Brain microvascular endothelial cell (primary cell): ENCODE measurements around the gene CD300A.
"Not testable (repeated sequence)": the region's sequence is repeated elsewhere in the genome, so short reads cannot be mapped to it uniquely, and the experiment has no call there.

Source experiments
- DNase-seq: peaks from one replicate; pipeline ENCODE4 v3.0.0-alpha.2; 2020
- H3K27ac ChIP-seq: fragments of 250-450 bp; sonication (Bioruptor Pico); 2 replicates; pipeline ENCODE4 v1.5.1; 2020; ENCODE audit warnings: mild to moderate bottlenecking, moderate library complexity
- H3K27me3 ChIP-seq: fragments of 250-450 bp; sonication (Bioruptor Pico); replicated peaks from 2 replicates; pipeline ENCODE4 v1.5.1; 2020; ENCODE audit warnings: mild to moderate bottlenecking
- H3K36me3 ChIP-seq: fragments of 250-450 bp; sonication (Bioruptor Pico); replicated peaks from 2 replicates; pipeline ENCODE4 v1.5.1; 2020; ENCODE audit warnings: mild to moderate bottlenecking
- H3K4me3 ChIP-seq: 2 replicates; pipeline ENCODE4 v1.5.1; 2011; ENCODE audit warnings: low read depth, mild to moderate bottlenecking, control low read depth, low read length, moderate library complexity
- in situ Hi-C: cut with HindIII; loops from 2 replicates; pipeline ENCODE4 v1.10.0; 2017; ENCODE audit warnings: low sequenced_read_pairs, low pct_ligation_motif_present
- TF ChIP-seq, protein P1 (sequence below): IDR thresholded peaks from 2 replicates; pipeline ENCODE4 v1.5.1; 2011; ENCODE audit warnings: low read depth, mild to moderate bottlenecking, moderate library complexity, low read length, control low read depth, inconsistent platforms; ENCODE audit errors: missing control alignments

CD300A gene

DNA sequence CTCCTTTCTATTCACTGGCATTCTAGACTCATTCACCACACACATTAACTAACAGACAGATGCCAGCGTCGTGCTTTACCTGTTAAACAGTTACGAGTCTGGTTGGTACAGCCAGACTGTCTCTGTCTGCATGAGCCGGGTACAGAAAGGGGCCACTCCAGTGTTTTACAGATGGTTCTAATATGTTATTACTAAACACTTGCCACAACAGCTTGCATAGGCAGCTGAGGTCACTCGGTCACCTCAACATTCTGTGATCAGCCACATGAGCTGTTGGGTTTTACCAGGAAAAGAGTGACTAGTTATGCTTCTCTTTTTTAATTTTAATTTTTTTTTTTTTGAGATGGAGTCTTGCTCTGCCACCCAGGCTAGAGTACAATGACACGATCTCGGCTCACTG lies 25.2 kb downstream of the CD300A start:
- in situ Hi-C loops: no loop called here
- H3K27me3 ChIP-seq: no peaks in the 10 kb centered on the region
- no peak overlapping the region for H3K27ac ChIP-seq
- no peaks in the 10 kb centered on the region for H3K36me3 ChIP-seq
- TF ChIP-seq, protein P1, sequence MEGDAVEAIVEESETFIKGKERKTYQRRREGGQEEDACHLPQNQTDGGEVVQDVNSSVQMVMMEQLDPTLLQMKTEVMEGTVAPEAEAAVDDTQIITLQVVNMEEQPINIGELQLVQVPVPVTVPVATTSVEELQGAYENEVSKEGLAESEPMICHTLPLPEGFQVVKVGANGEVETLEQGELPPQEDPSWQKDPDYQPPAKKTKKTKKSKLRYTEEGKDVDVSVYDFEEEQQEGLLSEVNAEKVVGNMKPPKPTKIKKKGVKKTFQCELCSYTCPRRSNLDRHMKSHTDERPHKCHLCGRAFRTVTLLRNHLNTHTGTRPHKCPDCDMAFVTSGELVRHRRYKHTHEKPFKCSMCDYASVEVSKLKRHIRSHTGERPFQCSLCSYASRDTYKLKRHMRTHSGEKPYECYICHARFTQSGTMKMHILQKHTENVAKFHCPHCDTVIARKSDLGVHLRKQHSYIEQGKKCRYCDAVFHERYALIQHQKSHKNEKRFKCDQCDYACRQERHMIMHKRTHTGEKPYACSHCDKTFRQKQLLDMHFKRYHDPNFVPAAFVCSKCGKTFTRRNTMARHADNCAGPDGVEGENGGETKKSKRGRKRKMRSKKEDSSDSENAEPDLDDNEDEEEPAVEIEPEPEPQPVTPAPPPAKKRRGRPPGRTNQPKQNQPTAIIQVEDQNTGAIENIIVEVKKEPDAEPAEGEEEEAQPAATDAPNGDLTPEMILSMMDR: no peak
- no peak overlapping the region for H3K4me3 ChIP-seq
- no peak for DNase-seq

DNA sequence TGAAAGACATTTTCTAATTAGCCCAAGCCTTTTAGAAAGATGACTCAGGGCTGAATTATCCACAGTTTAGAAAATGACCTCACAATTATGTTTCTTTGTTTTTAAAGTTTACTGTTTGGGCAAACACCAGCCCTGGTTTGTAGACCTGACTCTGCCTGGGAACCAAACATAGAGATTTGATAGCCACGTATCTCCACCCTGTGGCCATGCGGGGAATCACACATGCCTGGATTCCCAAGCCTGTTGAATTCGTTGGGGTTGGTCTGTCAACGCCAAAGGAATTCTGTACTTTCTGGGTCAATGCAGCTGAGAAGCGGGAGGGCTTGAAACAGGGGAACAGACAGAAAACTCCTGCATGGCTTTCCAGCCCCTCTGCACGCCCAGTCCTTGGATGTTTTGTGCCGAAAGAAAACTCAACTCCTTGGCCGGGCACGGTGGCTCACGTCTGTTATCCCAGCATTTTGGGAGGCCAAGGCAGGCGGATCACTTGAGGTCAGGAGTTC lies 26.9 kb downstream of the CD300A start:
- Histone ChIP-seq H3K27ac (no peak overlapping the region), H3K27me3 (no peaks in the 10 kb centered on the region), H3K36me3 (no peaks in the 10 kb centered on the region), H3K4me3 (no peak overlapping the region)
- in situ Hi-C loops: no loop called here
- TF ChIP-seq, protein P1: peak; percentile 83
- peak; percentile 63 for DNase-seq

DNA sequence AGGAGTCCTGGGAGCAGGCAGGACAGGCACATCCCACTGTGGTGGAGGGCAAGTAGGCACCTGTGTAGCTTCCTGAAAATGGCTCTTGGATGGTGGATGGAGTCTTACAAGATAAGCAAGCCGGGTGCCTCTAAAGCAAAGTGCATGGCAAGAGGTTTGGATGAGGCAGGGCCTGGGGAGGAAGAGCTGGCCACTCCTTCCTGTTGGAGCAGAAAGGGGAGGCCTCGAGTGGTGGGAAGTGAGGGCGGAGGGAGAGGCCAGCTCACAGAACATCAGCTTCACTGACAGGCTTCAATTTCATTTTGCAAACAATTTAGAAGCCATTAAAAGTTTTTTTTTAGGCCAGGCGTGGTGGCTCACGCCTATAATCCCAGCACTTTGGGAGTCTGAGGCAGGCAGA lies 31.0 kb downstream of the CD300A start:
- Histone ChIP-seq H3K27ac (no peak overlapping the region), H3K4me3 (no peak overlapping the region), H3K27me3 (no peaks in the 10 kb centered on the region), H3K36me3 (no peaks in the 10 kb centered on the region)
- no peak for DNase-seq
- in situ Hi-C loops: no loop called here
- TF ChIP-seq, protein P1: no peak

DNA sequence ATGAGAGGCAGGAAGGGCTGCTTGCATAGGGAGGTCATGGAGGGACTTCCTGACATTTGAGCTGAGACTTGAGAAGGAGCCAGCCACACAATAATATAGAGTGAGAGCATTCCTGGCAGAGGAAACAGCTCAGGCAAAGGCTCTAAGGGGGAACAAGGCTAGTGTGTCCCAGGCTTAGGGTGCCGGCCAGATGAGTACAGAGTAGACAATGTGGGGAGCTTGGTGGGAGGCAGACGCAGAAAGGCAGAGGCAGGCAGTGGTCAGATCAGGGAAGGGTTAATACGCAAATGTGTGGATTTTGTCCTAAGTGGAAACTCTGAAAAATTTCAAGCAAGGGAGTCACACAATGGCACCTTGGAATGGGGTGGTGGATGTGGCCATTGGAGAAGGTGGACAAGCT lies 33.6 kb downstream of the CD300A start:
- H3K27me3 ChIP-seq: no peaks in the 10 kb centered on the region

DNA sequence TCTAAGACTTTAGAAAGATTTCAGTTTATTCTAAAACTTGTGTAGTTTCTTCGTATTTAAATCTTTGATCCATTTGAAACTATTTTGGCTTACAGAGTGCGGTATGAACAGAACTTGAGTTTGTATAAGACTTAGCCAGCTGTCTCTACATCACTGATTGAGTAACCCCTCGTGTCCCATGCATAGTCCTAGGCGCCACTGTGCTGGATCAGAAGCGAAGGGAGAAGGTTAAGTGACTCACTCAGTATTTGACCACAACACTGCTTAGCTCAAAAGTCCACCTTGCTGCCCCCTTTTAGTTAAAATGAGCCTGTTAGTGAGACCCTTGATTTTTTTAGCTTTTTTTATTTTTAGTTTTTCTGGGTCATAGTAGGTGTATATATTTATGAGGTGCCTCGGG lies 36.4 kb downstream of the CD300A start:
- H3K4me3 ChIP-seq: no peak overlapping the region
- TF ChIP-seq, protein P1: no peak
- H3K27ac ChIP-seq: no peak overlapping the region
- H3K36me3 ChIP-seq: no peaks in the 10 kb centered on the region
- no peaks in the 10 kb centered on the region for H3K27me3 ChIP-seq
- no peak for DNase-seq
- in situ Hi-C loops: no loop called here

More for the DNA sequence above, 33.6 kb downstream of the CD300A start:
- in situ Hi-C loops: no loop called here
- no peak for DNase-seq
- TF ChIP-seq, protein P1: no peak
- Histone ChIP-seq H3K36me3 (no peaks in the 10 kb centered on the region), H3K27ac (no peak overlapping the region), H3K4me3 (no peak overlapping the region)

DNA sequence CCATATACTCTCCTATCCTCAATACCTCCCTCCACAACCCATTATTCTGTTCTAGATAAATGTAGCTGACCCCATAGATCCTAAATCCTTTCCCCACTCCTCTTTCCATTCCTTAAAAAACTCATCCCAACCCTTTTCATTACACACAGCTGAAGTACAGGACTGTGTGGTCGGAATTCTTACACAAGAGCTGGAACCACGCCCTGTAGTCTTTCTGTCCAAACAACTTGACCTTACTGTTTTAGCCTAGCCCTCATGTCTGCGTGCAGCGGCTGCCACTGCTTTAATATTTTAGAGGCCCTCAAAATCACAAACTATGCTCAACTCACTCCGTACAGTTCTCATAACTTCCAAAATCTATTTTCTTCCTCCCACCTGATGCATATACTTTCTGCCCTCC lies 37.5 kb downstream of the CD300A start:
- in situ Hi-C loops: not testable (repeated sequence)

More for the DNA sequence above, 37.5 kb downstream of the CD300A start:
- H3K27ac ChIP-seq, H3K27me3 ChIP-seq, H3K4me3 ChIP-seq, H3K36me3 ChIP-seq, DNase-seq: not testable (repeated sequence)
